ENCODE data around the gene ASXL1.

Gene ASXL1

GRCh38 chr20:32484225-32484957 lies 126.3 kb downstream of the ASXL1 start:
- peak overlapping the region; percentile 98 for H3K27ac ChIP-seq
- no peak for TF ChIP-seq CTCF (conservative IDR thresholded peaks at IDR 0.05)

GRCh38 chr20:32484958-32485769 lies 127.0 kb downstream of the ASXL1 start:
- TF ChIP-seq CTCF (conservative IDR thresholded peaks at IDR 0.05): peak; percentile 88
- H3K27ac ChIP-seq: peak overlapping the region; percentile 98

- peak overlapping the region; percentile 98 for H3K27ac ChIP-seq
- TF ChIP-seq CTCF (conservative IDR thresholded peaks at IDR 0.05): no peak
Measured at GRCh38 chr20:32485770-32486478, 127.8 kb downstream of the ASXL1 start.

GRCh38 chr20:32487381-32487780 lies 129.2 kb downstream of the ASXL1 start:
- no peak for TF ChIP-seq CTCF (conservative IDR thresholded peaks at IDR 0.05)
- no peak overlapping the region for H3K27ac ChIP-seq

GRCh38 chr20:32488066-32488838 lies 130.1 kb downstream of the ASXL1 start:
- no peak for TF ChIP-seq CTCF (conservative IDR thresholded peaks at IDR 0.05)
- H3K27ac ChIP-seq: no peak overlapping the region

All from VCaP (cell line).